ENCODE data around the gene ARSG.
A peak's percentile ranks its signal among the peaks of the same experiment; 100 is the strongest.
"Not testable (repeated sequence)": the region's sequence is repeated elsewhere in the genome, so short reads cannot be mapped to it uniquely, and the experiment has no call there.

The ARSG gene

DNA sequence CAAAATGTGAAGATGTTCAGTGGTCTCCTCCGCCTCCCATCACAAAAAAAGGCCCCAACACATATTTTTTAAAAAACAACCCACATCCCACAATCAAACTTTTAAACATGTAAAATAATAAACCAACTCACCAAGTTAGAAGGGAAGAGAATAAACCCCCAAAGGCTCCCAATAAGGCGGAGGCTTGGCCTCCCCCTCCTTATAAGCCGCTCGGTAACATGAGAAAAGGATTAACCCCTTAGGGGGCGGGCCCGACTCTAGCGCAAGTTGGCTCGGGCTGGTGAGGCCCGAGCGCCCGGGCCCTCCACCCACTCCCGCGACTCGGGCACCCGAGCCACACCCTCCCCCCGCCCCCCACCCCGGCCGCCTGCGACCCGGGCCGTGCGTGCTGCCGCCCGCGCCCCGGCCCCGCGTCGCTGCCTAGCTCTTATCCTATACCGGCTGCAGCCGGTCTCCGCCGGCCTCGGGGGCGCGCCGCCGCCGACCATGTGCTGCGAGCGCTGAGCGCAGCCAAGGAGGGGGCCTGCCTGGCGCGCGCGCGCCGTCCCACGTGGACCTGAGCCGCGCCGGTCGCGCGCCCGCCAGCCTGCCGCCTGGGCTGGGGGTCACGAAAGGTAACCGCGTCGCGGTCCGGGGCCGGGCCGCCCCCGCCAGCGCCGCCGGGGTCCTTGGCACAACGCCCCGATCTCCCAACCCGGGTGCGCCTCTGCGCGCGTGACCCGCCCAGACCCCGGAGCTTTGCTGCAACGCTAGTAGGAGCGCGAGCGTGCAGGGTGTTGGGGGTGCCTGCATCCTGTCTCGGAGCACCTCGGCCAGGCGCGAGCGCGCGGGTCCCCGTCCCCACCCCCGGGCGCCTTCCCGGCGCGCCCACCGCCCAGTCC lies at the start of gene ARSG, which contains the start of gene SLC16A6:
Gene ARSG (plus strand): TSS at position 541 of the 881 bp plus-strand sequence. CDS start 15,999 bp downstream, outside the sequence.
Gene SLC16A6 (minus strand): TSS at position 173 of the 881 bp plus-strand sequence. CDS start 12,807 bp downstream, outside the sequence.
- peak within 1 kb of the TSS; percentile 89 for H3K27ac ChIP-seq
- TF ChIP-seq, protein P1, sequence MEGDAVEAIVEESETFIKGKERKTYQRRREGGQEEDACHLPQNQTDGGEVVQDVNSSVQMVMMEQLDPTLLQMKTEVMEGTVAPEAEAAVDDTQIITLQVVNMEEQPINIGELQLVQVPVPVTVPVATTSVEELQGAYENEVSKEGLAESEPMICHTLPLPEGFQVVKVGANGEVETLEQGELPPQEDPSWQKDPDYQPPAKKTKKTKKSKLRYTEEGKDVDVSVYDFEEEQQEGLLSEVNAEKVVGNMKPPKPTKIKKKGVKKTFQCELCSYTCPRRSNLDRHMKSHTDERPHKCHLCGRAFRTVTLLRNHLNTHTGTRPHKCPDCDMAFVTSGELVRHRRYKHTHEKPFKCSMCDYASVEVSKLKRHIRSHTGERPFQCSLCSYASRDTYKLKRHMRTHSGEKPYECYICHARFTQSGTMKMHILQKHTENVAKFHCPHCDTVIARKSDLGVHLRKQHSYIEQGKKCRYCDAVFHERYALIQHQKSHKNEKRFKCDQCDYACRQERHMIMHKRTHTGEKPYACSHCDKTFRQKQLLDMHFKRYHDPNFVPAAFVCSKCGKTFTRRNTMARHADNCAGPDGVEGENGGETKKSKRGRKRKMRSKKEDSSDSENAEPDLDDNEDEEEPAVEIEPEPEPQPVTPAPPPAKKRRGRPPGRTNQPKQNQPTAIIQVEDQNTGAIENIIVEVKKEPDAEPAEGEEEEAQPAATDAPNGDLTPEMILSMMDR (conservative IDR thresholded peaks at IDR 0.05), result no peak

DNA sequence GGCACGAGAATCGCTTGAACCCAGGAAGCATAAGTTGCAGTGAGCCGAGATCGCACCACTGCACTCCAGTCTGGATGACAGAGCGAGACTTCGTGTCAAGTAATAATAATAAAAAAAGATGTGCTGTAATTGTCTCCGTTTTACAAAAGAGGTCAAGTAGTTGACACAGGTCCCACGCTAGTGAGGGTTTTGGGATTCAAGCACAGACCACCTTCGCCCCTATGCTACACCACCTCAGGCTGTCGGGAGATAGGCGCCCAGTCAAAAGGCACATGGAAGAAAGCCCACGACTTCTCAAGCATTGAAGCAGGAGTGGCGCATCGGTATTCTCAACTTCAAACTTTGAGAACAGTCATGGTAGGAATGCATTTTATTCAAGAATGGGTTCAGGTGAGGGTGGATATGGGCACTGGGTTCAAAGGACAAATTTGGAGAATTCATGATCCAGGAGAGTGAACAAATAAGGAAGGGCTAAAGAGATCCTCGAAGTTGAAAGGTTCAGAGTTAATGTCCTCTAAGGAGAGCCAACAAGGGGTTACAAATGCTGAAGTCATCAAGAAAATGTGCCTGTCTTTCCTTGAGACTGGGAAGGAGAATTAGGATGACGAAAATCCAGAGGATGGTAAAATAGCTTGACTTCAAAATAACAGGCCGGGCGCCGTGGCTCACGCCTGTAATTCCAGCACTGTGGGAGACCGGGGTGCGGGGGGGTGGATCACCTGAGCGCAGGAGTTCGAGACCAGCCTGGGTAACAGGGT lies 44.8 kb upstream of the ARSG start:
- TF ChIP-seq, protein P1 (conservative IDR thresholded peaks at IDR 0.05), result no peak
- H3K27ac ChIP-seq, result no peak overlapping the region; the same call in 1 of the 2 replicates

DNA sequence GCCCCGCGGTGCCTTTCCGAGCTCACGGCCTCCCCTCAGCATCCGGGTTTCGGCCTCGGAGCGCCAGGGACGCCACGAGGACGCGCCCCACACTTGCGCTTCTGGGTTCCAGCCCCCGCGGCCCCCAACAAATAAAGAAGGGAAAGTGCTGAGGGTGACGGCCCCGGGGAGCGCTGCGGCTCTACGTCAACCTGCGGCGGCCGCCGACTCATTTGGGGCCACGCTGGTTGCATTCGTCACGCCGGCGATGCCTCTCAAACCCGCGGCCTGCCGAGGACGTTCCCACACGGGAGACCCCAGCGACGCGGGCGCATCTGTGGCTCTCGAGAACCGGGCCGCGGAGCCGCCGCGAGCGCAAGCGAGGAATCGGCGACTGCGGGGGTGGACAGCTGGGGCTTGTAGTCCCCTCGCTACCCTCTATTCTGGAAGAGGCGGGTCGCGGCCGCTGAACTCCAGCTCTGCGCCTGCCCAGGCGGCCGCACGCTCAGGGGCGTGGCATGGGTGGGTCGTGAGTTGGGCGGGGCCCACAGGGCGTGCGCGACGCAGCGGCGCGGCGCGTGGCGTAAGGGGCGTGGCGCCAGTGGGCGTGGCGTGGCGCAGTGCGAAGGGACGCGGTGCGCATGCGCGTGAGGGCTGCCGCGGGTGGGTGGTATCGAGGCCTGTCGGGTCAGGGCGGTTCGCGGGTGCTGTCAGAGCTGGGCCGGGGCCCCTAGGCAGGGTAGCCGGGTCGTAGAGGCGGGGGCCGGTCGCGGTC lies 43.7 kb upstream of the ARSG start, which contains the start of gene AMZ2:
Gene AMZ2 (plus strand): TSS at position 599 of the 754 bp plus-strand sequence. CDS start 2,145 bp downstream, outside the sequence.
- TF ChIP-seq, protein P1 (conservative IDR thresholded peaks at IDR 0.05), result no peak
- peak within 1 kb of the TSS; percentile 86 for H3K27ac ChIP-seq

DNA sequence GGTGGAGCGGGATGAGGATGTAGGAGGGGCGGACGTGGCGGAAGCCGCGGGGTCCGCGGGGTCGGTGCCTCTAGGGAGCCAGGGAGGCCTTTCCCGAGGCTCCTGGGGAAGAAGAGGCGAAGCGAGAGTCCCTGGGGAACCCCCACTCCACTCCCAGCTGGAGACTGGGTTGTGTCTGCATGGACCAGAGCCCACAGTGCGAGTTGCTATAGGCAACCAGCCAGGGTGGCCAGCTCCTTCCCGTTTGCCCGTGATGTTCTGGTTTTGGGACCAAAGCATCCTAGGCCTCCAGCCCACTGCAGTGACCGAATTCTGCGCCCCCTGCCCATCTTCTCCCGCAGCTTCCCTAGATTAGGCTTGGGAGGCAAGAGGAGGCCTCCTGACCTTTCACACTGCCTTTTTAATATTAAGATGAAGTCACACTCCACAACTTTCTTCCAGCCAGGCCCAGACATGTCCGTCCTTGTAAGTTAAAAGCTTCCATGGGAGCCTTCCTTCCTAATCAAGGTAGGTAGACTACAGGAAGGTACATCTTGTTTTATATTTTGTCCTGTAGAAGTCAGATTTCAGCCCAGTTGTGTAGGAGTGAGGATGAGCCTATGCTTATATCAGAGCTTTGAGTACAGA lies 43.0 kb upstream of the ARSG start:
- TF ChIP-seq, protein P1 (conservative IDR thresholded peaks at IDR 0.05), result no peak
- peak overlapping the region; percentile 86 for H3K27ac ChIP-seq

DNA sequence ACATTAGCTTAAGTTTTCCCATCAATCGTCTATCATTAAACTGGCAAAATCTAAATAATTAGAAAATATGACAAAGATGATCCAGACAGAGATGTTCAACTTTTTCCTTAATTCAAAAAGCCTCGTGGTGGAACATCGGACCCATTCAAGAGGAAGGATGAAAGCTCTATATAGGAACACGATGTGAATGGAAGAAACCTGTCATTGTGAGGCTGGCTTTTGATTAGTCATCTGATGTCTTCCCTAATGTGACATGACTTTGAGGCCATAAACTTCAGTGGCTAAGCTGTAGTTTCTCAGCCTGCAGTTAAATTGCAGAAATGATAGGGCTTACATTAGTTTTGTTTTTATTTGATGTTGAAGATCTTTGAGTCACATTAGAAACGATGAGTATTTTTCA lies 42.4 kb upstream of the ARSG start:
- TF ChIP-seq, protein P1 (conservative IDR thresholded peaks at IDR 0.05), result no peak
- peak overlapping the region; percentile 86; the same call in 1 of the 2 replicates for H3K27ac ChIP-seq

DNA sequence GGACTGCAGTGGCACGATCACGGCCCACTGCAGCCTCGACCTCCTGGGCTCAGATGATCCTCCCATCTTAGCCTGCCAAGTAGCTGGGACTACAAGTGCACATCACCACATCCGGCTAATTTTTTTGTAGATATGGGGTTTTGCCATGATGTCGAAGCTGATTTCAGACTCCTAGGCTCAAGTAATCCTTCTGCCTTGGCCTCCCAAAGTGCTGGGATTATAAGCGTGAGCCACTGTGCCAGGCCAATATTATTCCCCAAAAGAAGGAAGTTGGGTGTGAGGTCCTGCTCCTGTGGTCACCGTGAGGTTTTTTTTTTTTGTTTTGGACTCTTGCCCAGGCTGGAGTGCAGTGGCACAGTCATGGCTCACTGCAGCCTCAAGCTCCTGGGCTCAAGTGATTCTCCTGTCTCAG lies 41.9 kb upstream of the ARSG start:
- TF ChIP-seq, protein P1 (conservative IDR thresholded peaks at IDR 0.05), result no peak
- H3K27ac ChIP-seq, result no peak overlapping the region

DNA sequence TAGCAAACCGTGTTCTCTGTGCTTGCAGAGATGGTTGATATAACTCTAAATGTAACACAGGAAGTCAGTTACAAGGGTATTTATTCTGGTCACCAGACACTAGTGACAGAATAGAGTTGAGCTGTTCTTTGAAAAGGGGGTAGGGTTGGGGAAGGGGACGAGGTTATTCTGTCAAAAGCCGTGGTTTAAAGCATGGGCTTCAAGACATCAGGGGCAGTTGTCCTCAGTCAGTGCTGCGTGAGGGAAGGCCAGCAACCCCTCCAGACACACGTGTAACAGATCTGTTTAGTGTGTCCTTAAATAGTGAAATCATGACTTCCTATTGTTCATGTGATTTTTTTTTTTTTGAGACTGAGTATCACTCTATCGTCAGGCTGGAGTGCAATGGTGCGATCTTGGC lies 37.9 kb upstream of the ARSG start:
- not testable (repeated sequence) for H3K27ac ChIP-seq

All from VCaP (cell line).